NCI-H2196 treated with DMSO at 0.1 percent for 48 hours (cell line): ENCODE results near the gene ZNF124.

Experiments used
- DNase-seq: peaks from one replicate; lab custom pipeline; 2025; ENCODE audit not compliant: unreplicated experiment; lab: John Stamatoyannopoulos, UW

ZNF124 gene

GRCh38 chr1:247114351-247115140, 57.3 kb downstream of the ZNF124 start:
- no peak for DNase-seq

- no peak for DNase-seq
Measured at GRCh38 chr1:247113733-247114271, 58.0 kb downstream of the ZNF124 start.

- peak; percentile 25 for DNase-seq
Measured at GRCh38 chr1:247113094-247113497, 58.7 kb downstream of the ZNF124 start.

- DNase-seq: no peak
Measured at GRCh38 chr1:247112479-247112781, 59.4 kb downstream of the ZNF124 start.

GRCh38 chr1:247111700-247112478, 59.9 kb downstream of the ZNF124 start:
- peak; percentile 3 for DNase-seq

GRCh38 chr1:247111259-247111699, 60.5 kb downstream of the ZNF124 start:
- no peak for DNase-seq

- no peak for DNase-seq
Measured at GRCh38 chr1:247110627-247111258, 61.1 kb downstream of the ZNF124 start.

- DNase-seq: no peak
Measured at GRCh38 chr1:247107694-247108093, 64.1 kb downstream of the ZNF124 start.

- DNase-seq: no peak
Measured at GRCh38 chr1:247105966-247106365, 65.9 kb downstream of the ZNF124 start.
